ENCODE results near the gene RSRC1. TPM values are rescaled to one million over a fixed set of nuclear protein-coding genes. Genes with fewer than 3 reads are reported as not detected.

The RSRC1 gene
- total RNA-seq, 1 donor from 2014 or later = 28.5 TPM

DNA sequence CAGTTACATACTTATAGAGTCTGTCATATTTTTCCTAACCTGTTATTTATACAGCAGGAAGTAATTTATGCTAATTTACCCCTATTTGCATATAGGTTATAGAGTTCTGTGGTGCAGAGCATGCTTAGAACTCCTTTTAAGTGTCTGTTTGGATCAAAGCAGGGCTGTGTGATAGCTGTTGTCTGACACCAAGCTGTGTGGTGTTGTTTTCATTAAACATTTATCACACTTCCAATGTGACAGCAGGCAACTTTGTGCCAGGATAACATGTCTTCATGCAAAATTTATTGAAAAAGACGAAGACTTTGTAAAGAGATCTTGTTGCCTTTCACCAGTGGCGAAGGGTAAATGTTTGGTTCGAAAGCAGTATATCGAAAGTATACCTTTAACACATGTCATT lies 100.2 kb downstream of the RSRC1 start:
- Mint-ChIP-seq H3K27ac (ENCODE audit: unreplicated experiment) (no peak overlapping the region), H3K4me3 (ENCODE audit: unreplicated experiment) (no peak overlapping the region), H3K27me3 (ENCODE audit: low read depth, unreplicated experiment) (no peaks in the 10 kb centered on the region), H3K9me3 (ENCODE audit: unreplicated experiment) (no peaks in the 10 kb centered on the region), H3K4me1 (ENCODE audit: low read depth, unreplicated experiment) (no peaks in the 10 kb centered on the region), H3K36me3 (ENCODE audit: low read depth, unreplicated experiment) (no peaks in the 10 kb centered on the region)
- no peak for FAIRE-seq
- H3K27ac ChIP-seq (ENCODE audit: low read depth, low read length) = no peak overlapping the region
- H3K27me3 ChIP-seq (ENCODE audit: insufficient read depth, low read length) = no peaks in the 10 kb centered on the region
- no peaks in the 10 kb centered on the region for H3K9me3 ChIP-seq (ENCODE audit: insufficient read depth, low read depth, low read length)
- no peaks in the 10 kb centered on the region for H3K4me1 ChIP-seq (ENCODE audit: insufficient read depth, low read length)
- no peaks in the 10 kb centered on the region for H3K36me3 ChIP-seq (ENCODE audit: insufficient read depth, low read length)
- TF ChIP-seq EZH2 (IDR thresholded peaks at IDR 0.05; ENCODE audit: insufficient read depth, low read length) = no peak
- TF ChIP-seq, protein P1, sequence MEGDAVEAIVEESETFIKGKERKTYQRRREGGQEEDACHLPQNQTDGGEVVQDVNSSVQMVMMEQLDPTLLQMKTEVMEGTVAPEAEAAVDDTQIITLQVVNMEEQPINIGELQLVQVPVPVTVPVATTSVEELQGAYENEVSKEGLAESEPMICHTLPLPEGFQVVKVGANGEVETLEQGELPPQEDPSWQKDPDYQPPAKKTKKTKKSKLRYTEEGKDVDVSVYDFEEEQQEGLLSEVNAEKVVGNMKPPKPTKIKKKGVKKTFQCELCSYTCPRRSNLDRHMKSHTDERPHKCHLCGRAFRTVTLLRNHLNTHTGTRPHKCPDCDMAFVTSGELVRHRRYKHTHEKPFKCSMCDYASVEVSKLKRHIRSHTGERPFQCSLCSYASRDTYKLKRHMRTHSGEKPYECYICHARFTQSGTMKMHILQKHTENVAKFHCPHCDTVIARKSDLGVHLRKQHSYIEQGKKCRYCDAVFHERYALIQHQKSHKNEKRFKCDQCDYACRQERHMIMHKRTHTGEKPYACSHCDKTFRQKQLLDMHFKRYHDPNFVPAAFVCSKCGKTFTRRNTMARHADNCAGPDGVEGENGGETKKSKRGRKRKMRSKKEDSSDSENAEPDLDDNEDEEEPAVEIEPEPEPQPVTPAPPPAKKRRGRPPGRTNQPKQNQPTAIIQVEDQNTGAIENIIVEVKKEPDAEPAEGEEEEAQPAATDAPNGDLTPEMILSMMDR (IDR thresholded peaks at IDR 0.05; ENCODE audit: insufficient read depth, low read depth, low read length) = no peak
- no peak overlapping the region for H3K4me3 ChIP-seq (ENCODE audit: insufficient read depth, low read depth, low read length)
- no peak overlapping the region for H2AFZ ChIP-seq (ENCODE audit: low read depth, low read length)
- H4K20me1 ChIP-seq (ENCODE audit: insufficient read depth, low read length) = no peaks in the 10 kb centered on the region
- H3K4me2 ChIP-seq (ENCODE audit: low read length) = no peak overlapping the region
- no peak for DNase-seq (ENCODE audit: low read depth)
- H3K9ac ChIP-seq (ENCODE audit: low read length) = no peak overlapping the region
- no peaks in the 10 kb centered on the region for H3K79me2 ChIP-seq (ENCODE audit: insufficient read depth, low read length)

DNA sequence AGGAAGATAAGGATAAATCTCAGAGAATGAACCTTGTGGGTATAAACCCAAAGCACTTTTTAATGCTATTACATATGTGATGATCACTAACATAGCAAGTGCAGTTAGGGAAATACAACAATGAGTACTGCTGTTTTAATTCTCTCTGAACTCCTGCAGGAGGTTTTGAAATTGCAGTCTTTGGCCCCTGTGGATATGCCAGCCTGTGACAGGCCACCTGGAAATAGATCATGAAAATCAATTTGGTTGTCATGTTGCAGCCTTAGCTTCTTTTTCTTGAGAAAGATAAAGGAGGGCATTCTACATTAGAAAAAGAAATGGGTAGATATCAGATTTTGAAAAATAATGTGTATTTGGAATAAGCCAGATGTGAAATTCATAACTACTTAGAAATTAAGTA lies 103.6 kb downstream of the RSRC1 start:
- Histone ChIP-seq H3K27ac (ENCODE audit: low read depth, low read length) (no peak overlapping the region), H3K4me2 (ENCODE audit: low read length) (no peak overlapping the region), H2AFZ (ENCODE audit: low read depth, low read length) (no peak overlapping the region), H3K4me1 (ENCODE audit: insufficient read depth, low read length) (no peaks in the 10 kb centered on the region), H3K36me3 (ENCODE audit: insufficient read depth, low read length) (no peaks in the 10 kb centered on the region), H3K27me3 (ENCODE audit: insufficient read depth, low read length) (no peaks in the 10 kb centered on the region), H3K79me2 (ENCODE audit: insufficient read depth, low read length) (no peaks in the 10 kb centered on the region), H3K9ac (ENCODE audit: low read length) (no peak overlapping the region), H3K9me3 (ENCODE audit: insufficient read depth, low read depth, low read length) (no peaks in the 10 kb centered on the region), H3K4me3 (ENCODE audit: insufficient read depth, low read depth, low read length) (no peak overlapping the region), H4K20me1 (ENCODE audit: insufficient read depth, low read length) (no peaks in the 10 kb centered on the region)
- H3K4me1 Mint-ChIP-seq (ENCODE audit: low read depth, unreplicated experiment) = no peaks in the 10 kb centered on the region
- DNase-seq (ENCODE audit: low read depth) (no peak), FAIRE-seq (no peak)
- TF ChIP-seq, protein P1 (IDR thresholded peaks at IDR 0.05; ENCODE audit: insufficient read depth, low read depth, low read length) = no peak
- TF ChIP-seq EZH2 (IDR thresholded peaks at IDR 0.05; ENCODE audit: insufficient read depth, low read length) = no peak
- H3K27me3 Mint-ChIP-seq (ENCODE audit: low read depth, unreplicated experiment) = no peaks in the 10 kb centered on the region
- H3K36me3 Mint-ChIP-seq (ENCODE audit: low read depth, unreplicated experiment) = no peaks in the 10 kb centered on the region
- no peak overlapping the region for H3K27ac Mint-ChIP-seq (ENCODE audit: unreplicated experiment)
- no peak overlapping the region for H3K4me3 Mint-ChIP-seq (ENCODE audit: unreplicated experiment)
- H3K9me3 Mint-ChIP-seq (ENCODE audit: unreplicated experiment) = no peaks in the 10 kb centered on the region

DNA sequence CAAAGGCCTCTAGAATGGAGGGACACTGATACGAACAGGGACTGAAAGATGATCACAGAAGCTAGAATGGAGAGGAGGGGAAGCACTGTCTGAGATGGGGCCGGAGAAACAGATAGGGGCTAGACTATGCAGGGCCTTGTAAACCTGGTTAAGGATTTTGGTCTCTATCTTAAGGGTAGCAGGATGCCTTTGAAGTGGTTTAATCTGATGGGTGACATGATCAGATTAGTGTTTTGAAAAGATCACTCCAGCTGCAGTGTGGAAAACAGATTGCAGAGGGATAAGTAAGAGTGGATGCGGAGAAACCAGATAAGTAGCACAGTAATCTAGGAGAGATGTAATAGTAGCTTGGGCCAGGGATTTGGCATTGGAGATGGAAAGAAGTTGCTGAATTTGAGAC lies 108.1 kb downstream of the RSRC1 start:
- FAIRE-seq (no peak), DNase-seq (ENCODE audit: low read depth) (no peak)
- H3K27me3 Mint-ChIP-seq (ENCODE audit: low read depth, unreplicated experiment) = no peaks in the 10 kb centered on the region
- no peak overlapping the region for H3K4me3 Mint-ChIP-seq (ENCODE audit: unreplicated experiment)
- H3K9me3 ChIP-seq (ENCODE audit: insufficient read depth, low read depth, low read length) = no peaks in the 10 kb centered on the region
- no peak overlapping the region for H3K4me3 ChIP-seq (ENCODE audit: insufficient read depth, low read depth, low read length)
- no peak overlapping the region for H3K27ac Mint-ChIP-seq (ENCODE audit: unreplicated experiment)
- no peaks in the 10 kb centered on the region for H3K9me3 Mint-ChIP-seq (ENCODE audit: unreplicated experiment)
- no peak overlapping the region for H3K9ac ChIP-seq (ENCODE audit: low read length)
- H4K20me1 ChIP-seq (ENCODE audit: insufficient read depth, low read length) = no peaks in the 10 kb centered on the region
- no peaks in the 10 kb centered on the region for H3K36me3 Mint-ChIP-seq (ENCODE audit: low read depth, unreplicated experiment)
- no peak overlapping the region for H3K27ac ChIP-seq (ENCODE audit: low read depth, low read length)
- H3K4me1 ChIP-seq (ENCODE audit: insufficient read depth, low read length) = no peaks in the 10 kb centered on the region
- H3K4me1 Mint-ChIP-seq (ENCODE audit: low read depth, unreplicated experiment) = no peaks in the 10 kb centered on the region
- H3K79me2 ChIP-seq (ENCODE audit: insufficient read depth, low read length) = no peaks in the 10 kb centered on the region
- H2AFZ ChIP-seq (ENCODE audit: low read depth, low read length) = no peak overlapping the region
- no peak for TF ChIP-seq EZH2 (IDR thresholded peaks at IDR 0.05; ENCODE audit: insufficient read depth, low read length)
- TF ChIP-seq, protein P1 (IDR thresholded peaks at IDR 0.05; ENCODE audit: insufficient read depth, low read depth, low read length) = no peak
- H3K27me3 ChIP-seq (ENCODE audit: insufficient read depth, low read length) = no peaks in the 10 kb centered on the region
- no peaks in the 10 kb centered on the region for H3K36me3 ChIP-seq (ENCODE audit: insufficient read depth, low read length)
- no peak overlapping the region for H3K4me2 ChIP-seq (ENCODE audit: low read length)

Measured in astrocyte (in vitro differentiated cells and primary cell).